T-helper 2 cell (primary cell): ENCODE data around the gene DMXL2.

Source experiments
- DNase-seq, 5 experiments: peaks; one replicate each; pipeline versions ENCODE4 v3.0.0 to v3.0.0-alpha.2; 2012 to 2022

The DMXL2 gene

GRCh38 chr15:51403072-51403878 lies 219.3 kb downstream of the DMXL2 start:
- no peak for DNase-seq

- DNase-seq = no peak
Observed at GRCh38 chr15:51401872-51402517, 220.6 kb downstream of the DMXL2 start.

GRCh38 chr15:51401051-51401780 lies 221.4 kb downstream of the DMXL2 start:
- no peak for DNase-seq

- no peak for DNase-seq
Observed at GRCh38 chr15:51398626-51399025, 223.9 kb downstream of the DMXL2 start.
